Activated T-helper 2 cell treated with anti-CD3 and anti-CD28 coated beads, Interferon-gamma antibody, Interleukin-2, Interleukin-4, amounts not matched to agents 10 μg/mL and 5 μg/mL and 100 μg/mL, durations not matched to agents 14 hours and 24 hours and 36 hours (primary cell): ENCODE results near the gene GJA9. TPM values are rescaled to one million over a fixed set of nuclear protein-coding genes. Genes with fewer than 3 reads are reported as not detected.

ENCODE experiments used
- DNase-seq: peaks from one replicate; pipeline ENCODE4 v3.0.0; 2021; ENCODE audit warnings: low spot score
- H3K27ac Mint-ChIP-seq: one replicate; pipeline ENCODE4 v1.8.0; 2021; ENCODE audit warnings: mixed read lengths
- H3K27me3 Mint-ChIP-seq: one replicate; pipeline ENCODE4 v1.8.0; 2021; ENCODE audit warnings: low read depth, mixed read lengths
- H3K36me3 Mint-ChIP-seq: one replicate; pipeline ENCODE4 v1.8.0; 2021; ENCODE audit warnings: low read depth, mixed read lengths
- H3K4me1 Mint-ChIP-seq: one replicate; pipeline ENCODE4 v1.8.0; 2021; ENCODE audit warnings: low read depth, mixed read lengths
- H3K4me3 Mint-ChIP-seq: one replicate; pipeline ENCODE4 v1.8.0; 2021; ENCODE audit warnings: low read depth, mild to moderate bottlenecking, moderate library complexity, mixed read lengths
- H3K9me3 Mint-ChIP-seq: one replicate; pipeline ENCODE4 v1.8.0; 2021; ENCODE audit warnings: mixed read lengths
- intact Hi-C: fragments of 100-400 bp; cut with micrococcal nuclease; formaldehyde crosslinking; loops from one replicate; pipeline ENCODE4 v1.15.1; 2023
- total RNA-seq: library from RNA; stranded (reverse); gene quantifications from 2 replicates; pipeline ENCODE4 v1.2.3, GENCODE V29; 2022

GJA9 gene
- total RNA-seq, 1 donor from 2014 or later: not detected

DNA sequence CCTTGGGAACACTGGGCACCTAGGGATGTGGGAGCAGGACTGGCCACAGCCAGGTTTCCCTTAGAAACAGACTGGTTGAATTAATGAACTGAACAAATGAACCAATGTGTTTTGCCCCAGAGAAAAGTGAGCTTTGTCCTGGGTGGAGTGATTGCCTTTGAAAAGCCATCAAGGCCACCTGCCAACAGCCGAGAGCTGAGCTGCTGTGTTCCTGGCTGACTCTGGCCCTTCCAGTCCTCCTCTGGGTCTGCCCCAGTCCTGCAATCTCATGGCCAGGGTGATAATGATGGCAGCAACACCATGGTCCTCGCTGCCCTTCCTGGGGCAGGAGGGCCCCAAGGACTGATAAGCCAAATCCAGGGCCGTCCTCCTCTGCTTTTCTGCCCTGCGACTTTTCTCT lies 18.2 kb upstream of the GJA9 start:
- intact Hi-C loops: no loop called here
- DNase-seq: no peak
- Mint-ChIP-seq H3K27me3 (no peaks in the 10 kb centered on the region), H3K4me1 (no peaks in the 10 kb centered on the region), H3K9me3 (no peaks in the 10 kb centered on the region), H3K27ac (no peak overlapping the region), H3K36me3 (no peaks in the 10 kb centered on the region), H3K4me3 (no peak overlapping the region)

DNA sequence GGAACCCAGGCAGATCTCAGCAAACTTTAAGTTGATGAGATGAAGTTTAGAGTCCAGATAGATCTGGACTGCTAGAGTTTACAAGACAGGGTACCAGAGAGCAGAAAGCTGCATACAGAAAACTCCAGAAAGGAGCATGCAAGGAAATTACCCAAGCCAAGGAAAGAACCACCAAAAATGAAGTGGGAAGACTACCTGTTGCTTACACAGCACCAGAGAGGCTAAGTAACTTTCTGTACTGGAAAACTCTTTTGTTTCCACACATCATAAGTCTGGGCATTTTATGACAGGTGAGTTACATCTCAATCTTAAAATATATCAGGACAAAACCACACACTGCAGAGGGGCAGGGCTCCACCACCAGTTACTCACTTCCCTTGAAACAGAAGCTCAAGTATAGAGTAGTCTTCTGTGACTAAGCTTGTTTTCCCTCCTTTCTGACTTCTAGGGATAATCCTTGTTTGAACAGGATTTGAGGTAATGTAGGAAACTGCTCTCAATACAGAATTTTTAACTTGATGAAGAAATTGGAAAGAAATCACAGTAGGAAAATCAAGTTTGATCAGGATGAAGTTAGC lies 17.4 kb upstream of the GJA9 start:
- Mint-ChIP-seq H3K4me1 (no peaks in the 10 kb centered on the region), H3K36me3 (no peaks in the 10 kb centered on the region), H3K9me3 (no peaks in the 10 kb centered on the region), H3K4me3 (no peak overlapping the region), H3K27ac (no peak overlapping the region), H3K27me3 (no peaks in the 10 kb centered on the region)
- no peak for DNase-seq
- intact Hi-C loops: no loop called here

DNA sequence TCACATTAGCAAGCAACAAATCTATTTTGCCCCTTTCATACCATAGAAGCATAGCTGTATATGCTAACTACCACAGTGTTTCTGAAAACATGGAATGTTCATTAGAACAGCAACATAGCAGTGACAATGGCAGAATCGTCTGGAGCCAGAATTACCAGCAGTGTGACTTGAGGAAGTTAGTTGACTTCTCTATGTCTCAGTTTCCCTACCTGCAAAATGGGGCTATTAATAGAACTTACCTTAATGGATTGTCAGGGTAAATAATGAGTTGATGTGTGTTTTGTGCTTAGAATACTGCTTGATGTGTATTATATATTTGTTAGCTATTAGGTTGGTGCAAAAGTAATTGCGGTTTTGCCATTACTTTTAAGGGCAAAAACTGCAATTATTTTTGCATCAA lies 14.8 kb upstream of the GJA9 start:
- intact Hi-C loops: no loop called here
- Mint-ChIP-seq H3K4me1 (no peaks in the 10 kb centered on the region), H3K27ac (no peak overlapping the region), H3K4me3 (no peak overlapping the region), H3K36me3 (no peaks in the 10 kb centered on the region), H3K27me3 (no peaks in the 10 kb centered on the region), H3K9me3 (no peaks in the 10 kb centered on the region)
- no peak for DNase-seq

DNA sequence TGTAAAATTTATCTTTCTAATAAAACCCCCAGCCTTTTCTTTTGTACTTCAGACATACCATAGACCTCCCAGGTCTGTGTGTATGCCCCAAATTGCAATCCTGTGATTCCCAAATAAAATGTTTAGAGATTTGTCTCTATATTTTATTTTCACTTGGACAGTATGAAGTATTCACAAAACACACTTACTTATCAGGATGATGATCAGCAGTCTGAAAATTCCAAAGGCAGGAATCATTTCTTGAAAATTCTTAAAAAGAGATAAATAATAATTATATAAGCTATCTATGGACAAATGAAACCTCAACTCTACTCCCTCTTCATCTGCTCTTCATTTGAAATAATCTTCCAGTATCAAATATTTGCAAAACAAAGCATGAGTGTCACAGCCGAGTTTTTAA lies 11.6 kb upstream of the GJA9 start:
- intact Hi-C loops: no loop called here
- Mint-ChIP-seq H3K27me3 (no peaks in the 10 kb centered on the region), H3K4me3 (no peak overlapping the region), H3K36me3 (no peaks in the 10 kb centered on the region), H3K27ac (no peak overlapping the region), H3K4me1 (no peaks in the 10 kb centered on the region), H3K9me3 (no peaks in the 10 kb centered on the region)
- DNase-seq: no peak

DNA sequence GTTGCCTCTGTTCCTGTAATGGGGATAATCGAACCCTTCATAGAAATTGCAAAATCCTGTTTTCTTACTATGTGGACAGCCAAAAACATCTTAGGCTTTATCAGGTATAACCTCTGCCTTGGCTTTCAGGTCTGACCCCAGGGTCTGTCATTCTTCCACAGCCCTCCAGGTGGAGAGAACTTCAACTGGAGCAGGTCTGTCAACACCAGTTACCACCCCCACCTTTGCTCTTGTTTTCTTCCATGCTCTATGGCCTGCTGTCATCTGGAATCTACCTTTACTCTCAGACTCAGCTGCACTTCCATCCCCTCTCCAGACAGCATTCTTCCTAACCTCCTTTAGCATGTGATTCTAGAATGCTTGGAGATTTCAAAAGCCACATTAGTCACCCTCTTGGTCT lies 10.4 kb upstream of the GJA9 start:
- H3K27me3 Mint-ChIP-seq: peaks cover 5% of the 10 kb centered on the region
- no peak for DNase-seq
- intact Hi-C loops: no loop called here
- no peaks in the 10 kb centered on the region for H3K4me1 Mint-ChIP-seq
- no peak overlapping the region for H3K4me3 Mint-ChIP-seq
- no peaks in the 10 kb centered on the region for H3K9me3 Mint-ChIP-seq
- no peaks in the 10 kb centered on the region for H3K36me3 Mint-ChIP-seq
- no peak overlapping the region for H3K27ac Mint-ChIP-seq

DNA sequence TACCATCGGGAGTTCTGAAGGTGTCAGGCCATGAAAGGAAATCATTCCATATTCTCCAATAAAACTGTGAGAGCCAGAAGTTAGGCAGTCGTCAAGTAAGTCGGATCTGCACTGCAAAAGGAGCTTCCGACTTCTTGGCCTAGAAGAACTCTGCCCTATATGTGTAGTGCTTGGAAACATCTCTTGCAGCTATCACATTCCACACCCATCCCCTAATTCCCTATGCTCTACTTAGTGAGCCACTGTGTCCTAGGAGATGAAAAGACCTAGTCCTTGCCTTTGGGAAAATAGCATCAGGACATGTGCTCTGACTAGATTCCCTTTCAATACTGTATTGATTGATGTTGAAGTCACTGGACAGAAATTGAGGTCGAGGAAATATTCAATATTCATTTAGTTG lies 8.2 kb upstream of the GJA9 start:
- intact Hi-C loops: no loop called here
- Mint-ChIP-seq H3K27me3 (peaks cover 14% of the 10 kb centered on the region), H3K4me3 (no peak overlapping the region), H3K4me1 (no peaks in the 10 kb centered on the region), H3K36me3 (no peaks in the 10 kb centered on the region), H3K9me3 (no peaks in the 10 kb centered on the region), H3K27ac (no peak overlapping the region)
- no peak for DNase-seq

DNA sequence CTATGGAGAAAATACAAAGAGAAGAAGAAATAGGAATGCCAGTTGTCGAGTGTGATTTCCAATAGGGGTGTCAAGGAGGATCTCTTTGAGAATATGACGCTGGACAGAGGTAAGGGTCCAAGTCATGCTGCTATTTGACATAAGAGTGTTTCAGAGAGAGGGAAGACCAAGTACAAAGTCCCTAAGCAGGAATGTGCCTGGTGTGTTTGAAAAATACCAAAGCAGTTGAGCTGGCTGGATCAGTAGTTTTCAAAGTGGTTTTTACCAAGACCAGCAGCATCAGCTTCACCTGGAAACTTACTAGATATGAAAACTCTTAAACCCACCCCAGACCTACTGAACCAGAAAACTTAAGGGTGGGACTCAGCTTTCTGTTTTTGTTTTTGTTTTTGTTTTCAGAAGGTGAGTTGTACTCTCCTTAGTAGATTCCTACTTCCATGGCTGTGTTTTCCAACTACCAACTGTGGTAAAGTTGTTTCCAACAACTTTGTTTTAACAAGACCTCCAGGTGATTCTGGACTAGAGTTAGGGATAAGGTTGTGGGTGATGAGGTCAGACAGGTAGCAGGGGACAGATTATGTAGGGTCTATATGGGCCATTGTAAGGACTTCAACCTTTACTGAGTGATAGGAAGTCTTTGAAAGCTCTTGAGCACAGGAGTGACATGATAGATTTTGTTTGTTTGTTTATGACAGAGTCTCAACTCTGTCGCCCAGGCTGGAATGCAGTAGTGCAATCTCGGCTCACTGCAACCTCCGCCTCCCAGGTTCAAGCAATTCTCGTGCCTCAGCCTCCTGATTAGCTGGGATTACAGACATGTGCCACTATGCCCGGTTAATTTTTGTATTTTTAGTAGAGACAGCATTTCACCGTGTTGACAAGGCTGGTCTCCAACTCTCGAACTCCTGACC lies 7.3 kb upstream of the GJA9 start:
- Mint-ChIP-seq H3K27me3 (peaks cover 14% of the 10 kb centered on the region), H3K9me3 (no peaks in the 10 kb centered on the region), H3K4me1 (no peaks in the 10 kb centered on the region), H3K36me3 (no peaks in the 10 kb centered on the region), H3K4me3 (no peak overlapping the region), H3K27ac (no peak overlapping the region)
- no peak for DNase-seq
- intact Hi-C loops: no loop called here

DNA sequence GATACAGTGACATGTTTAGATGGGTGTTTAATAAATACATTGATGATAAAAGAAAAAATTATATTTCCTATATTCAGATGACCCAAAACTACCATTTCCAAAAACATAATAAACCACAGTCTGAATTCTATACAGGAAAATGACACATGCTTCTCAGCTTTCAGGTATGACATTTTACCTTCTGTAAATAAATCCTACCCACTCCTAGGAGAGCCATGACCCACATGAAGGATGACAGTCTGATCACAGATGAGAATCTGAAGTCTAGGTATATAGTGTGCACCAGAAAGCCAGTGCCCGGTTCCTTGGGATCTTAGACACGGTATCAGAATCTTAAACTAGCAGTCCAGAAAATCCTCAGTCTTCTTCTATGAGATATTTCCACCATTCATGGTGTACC lies 3.7 kb upstream of the GJA9 start:
- DNase-seq: no peak
- Mint-ChIP-seq H3K4me3 (no peak overlapping the region), H3K36me3 (no peaks in the 10 kb centered on the region), H3K9me3 (no peaks in the 10 kb centered on the region), H3K27ac (no peak overlapping the region), H3K27me3 (peaks cover 14% of the 10 kb centered on the region), H3K4me1 (no peaks in the 10 kb centered on the region)
- intact Hi-C loops: no loop called here

DNA sequence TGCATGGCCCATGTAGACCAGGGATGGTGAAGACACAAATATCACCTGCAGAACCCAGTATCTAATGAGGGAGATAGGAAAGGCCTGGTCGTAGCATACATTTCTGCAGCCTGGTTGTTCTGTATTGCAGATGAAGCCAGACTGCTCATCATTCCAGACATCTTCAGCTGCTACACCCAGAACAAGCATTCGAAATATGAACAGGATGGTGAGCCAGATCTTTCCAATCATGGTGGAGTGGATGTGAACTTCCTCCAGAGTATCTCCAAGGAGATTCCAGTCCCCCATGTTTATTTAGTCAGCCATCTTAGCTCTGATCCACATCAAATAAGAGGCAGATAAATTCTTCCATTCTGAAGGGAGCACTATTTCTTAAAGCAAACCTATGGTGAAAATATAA lies 5.6 kb downstream of the GJA9 start:
- Mint-ChIP-seq H3K27me3 (no peaks in the 10 kb centered on the region), H3K9me3 (no peaks in the 10 kb centered on the region)

DNA sequence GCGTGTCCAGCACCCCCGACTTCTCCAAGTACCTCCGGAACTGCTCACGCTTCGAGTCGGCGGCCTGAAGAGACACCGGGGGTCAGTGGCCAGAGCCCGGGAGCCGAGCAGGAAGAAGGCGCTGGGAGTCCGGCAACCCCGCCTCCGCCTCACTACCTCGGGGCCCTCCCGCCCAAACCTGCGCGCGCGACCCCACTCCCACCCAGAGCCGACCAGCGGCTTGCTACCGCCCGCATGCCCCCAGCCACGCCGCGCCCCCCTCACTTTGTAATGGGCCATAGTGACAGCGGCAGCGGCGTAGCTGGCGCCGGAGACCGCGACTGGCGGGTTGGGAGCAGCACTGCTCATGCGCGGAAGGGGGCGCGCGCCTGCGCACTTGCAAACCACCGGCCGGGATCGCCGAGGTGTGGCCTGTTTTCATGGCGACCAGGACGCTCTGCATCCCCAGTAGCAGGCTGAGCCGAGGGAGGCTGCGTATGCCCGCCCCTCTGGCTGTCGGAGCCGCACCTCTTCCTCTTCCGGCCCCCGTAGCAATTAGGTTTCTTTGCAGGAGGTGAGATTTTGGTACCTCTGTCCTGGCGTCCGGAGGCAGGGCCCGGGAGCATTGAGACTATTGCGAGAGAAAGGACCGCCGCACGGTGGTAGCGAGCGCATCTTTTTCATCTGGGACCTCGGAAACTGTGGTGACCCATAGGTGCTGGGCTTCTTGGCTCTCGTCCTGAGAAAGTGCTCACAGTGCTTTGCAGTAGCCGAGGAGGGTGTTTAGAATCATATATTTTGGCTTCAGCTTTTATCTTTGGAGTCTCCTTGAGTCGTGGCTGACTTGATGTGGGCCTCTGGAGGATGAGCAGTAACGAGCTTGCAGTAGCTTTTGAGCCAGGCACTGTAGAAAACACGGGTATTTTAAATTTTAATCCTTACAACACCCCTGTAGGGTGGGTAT lies 8.1 kb downstream of the GJA9 start, which contains the start of gene MYCBP:
Gene MYCBP (minus strand): TSS at position 322 of the 943 bp plus-strand sequence. CDS start 43 bp downstream, at position 279.
- Mint-ChIP-seq H3K27ac (peak within 1 kb of the TSS; percentile 75), H3K27me3 (no peaks in the 10 kb centered on the region), H3K4me3 (peak within 1 kb of the TSS; percentile 88), H3K36me3 (peaks cover 11% of the 10 kb centered on the region), H3K9me3 (no peaks in the 10 kb centered on the region), H3K4me1 (peaks cover 29% of the 10 kb centered on the region)
- peak; percentile 98 for DNase-seq
- intact Hi-C loops: loop anchor here (1.0 to 5.0 kb wide), 2 partner anchors 14 to 119 kb away; partner anchors contain the start of genes AKIRIN1 and RRAGC

More for the DNA sequence above, 5.6 kb downstream of the GJA9 start:
- H3K4me3 Mint-ChIP-seq: no peak overlapping the region
- H3K27ac Mint-ChIP-seq: no peak overlapping the region
- no peak for DNase-seq
- intact Hi-C loops: no loop called here
- H3K4me1 Mint-ChIP-seq: peaks cover 26% of the 10 kb centered on the region
- peaks cover 6% of the 10 kb centered on the region for H3K36me3 Mint-ChIP-seq

DNA sequence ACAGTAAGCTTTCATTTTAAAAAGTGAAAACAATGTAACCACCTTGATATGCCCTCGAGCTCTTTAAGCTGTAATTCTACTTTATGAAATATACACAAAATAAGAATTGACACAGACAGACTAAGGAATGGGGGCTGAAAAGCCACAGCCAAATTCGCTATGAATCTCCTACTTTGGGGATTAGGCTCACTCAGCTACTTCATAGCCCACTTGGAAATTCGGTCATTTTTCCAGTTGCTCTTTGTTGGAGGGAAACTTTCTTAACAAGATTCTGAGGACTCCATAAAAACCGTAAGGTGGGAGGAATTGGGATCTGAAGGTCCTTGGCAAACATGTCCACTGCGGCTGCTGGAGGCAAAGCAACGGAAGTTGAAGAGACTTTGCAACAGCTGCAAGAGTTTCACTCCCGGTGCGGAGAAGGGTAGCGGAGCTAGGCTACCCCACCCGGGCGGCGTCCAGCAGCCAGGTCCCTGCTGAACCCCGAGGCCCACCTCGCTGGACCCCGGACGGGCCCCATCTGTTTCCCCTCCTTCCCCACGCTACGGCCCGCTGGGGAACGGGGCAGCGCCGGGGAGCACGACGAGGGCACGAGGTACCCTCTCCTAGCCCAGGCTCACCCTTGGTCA lies 8.9 kb downstream of the GJA9 start:
- H3K9me3 Mint-ChIP-seq: no peaks in the 10 kb centered on the region
- peak overlapping the region; percentile 75 for H3K27ac Mint-ChIP-seq
- DNase-seq: peak; percentile 33
- intact Hi-C loops: loop anchor here (1.0 to 5.0 kb wide), 2 partner anchors 13 to 120 kb away; partner anchors contain the start of genes AKIRIN1 and RRAGC
- H3K27me3 Mint-ChIP-seq: no peaks in the 10 kb centered on the region
- peaks cover 17% of the 10 kb centered on the region for H3K36me3 Mint-ChIP-seq
- H3K4me1 Mint-ChIP-seq: peaks cover 29% of the 10 kb centered on the region
- peak overlapping the region; percentile 88 for H3K4me3 Mint-ChIP-seq

DNA sequence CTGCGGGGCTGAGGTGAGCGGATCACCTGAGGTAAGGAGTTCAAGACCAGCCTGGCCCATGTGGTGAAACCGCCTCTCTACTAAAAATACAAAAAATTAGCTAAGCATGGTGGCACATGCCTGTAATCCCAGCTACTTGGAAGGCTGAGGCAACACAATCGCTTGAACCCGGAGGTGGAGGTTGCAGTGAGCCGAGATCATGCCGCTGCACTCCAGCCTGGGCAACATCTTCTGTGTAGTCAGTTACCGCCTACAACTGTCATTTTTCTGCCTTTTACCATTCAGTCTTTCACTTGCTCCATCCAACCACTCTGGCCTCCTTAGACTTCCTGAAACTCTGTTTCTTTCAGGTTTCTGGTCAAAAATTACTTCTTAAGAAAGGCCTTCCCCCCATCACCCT lies 10.4 kb downstream of the GJA9 start:
- peak overlapping the region; percentile 45 for H3K4me3 Mint-ChIP-seq
- H3K36me3 Mint-ChIP-seq: peaks cover 24% of the 10 kb centered on the region
- H3K27me3 Mint-ChIP-seq: no peaks in the 10 kb centered on the region
- H3K9me3 Mint-ChIP-seq: no peaks in the 10 kb centered on the region
- no peak for DNase-seq
- H3K4me1 Mint-ChIP-seq: peaks cover 32% of the 10 kb centered on the region
- intact Hi-C loops: loop anchor here (5.0 kb wide), 1 partner anchor 121 kb away; the partner anchor contains the start of gene AKIRIN1
- peak overlapping the region; percentile 35 for H3K27ac Mint-ChIP-seq
